Effector memory CD4-positive, alpha-beta T cell (primary cell): ENCODE measurements around the gene CEP112.
"Not testable (repeated sequence)": the region's sequence is repeated elsewhere in the genome, so short reads cannot be mapped to it uniquely, and the experiment has no call there.

Experiments
- DNase-seq, 3 donors: peaks; one replicate each; pipeline ENCODE4 v3.0.0-alpha.2; 2020
- H3K27ac ChIP-seq: 2 replicates; pipeline ENCODE4 v1.7.0; 2013; ENCODE audit warnings: mild to moderate bottlenecking, low read length, moderate library complexity; ENCODE audit not compliant: insufficient read depth, poor library complexity, severe bottlenecking
- H3K27me3 ChIP-seq: replicated peaks from 2 replicates; pipeline ENCODE4 v1.7.0; 2013; ENCODE audit warnings: mild to moderate bottlenecking, low read length; ENCODE audit not compliant: insufficient read depth, control insufficient read depth, poor library complexity, severe bottlenecking
- H3K36me3 ChIP-seq: 2 replicates; pipeline ENCODE4 v1.7.0; 2013; ENCODE audit warnings: mild to moderate bottlenecking, low read length, moderate library complexity; ENCODE audit not compliant: control insufficient read depth, insufficient read depth
- H3K4me1 ChIP-seq: 2 replicates; pipeline ENCODE4 v1.7.0; 2013; ENCODE audit warnings: low read length, mild to moderate bottlenecking; ENCODE audit not compliant: control insufficient read depth, insufficient read depth, poor library complexity, severe bottlenecking
- H3K4me3 ChIP-seq: 2 replicates; pipeline ENCODE4 v1.7.0; 2013; ENCODE audit warnings: low read length, low read depth, mild to moderate bottlenecking; ENCODE audit not compliant: insufficient read depth, poor library complexity, severe bottlenecking
- H3K9me3 ChIP-seq: 2 replicates; pipeline ENCODE4 v1.7.0; 2013; ENCODE audit warnings: mild to moderate bottlenecking, low read length, moderate library complexity; ENCODE audit not compliant: control insufficient read depth

CEP112 gene

GRCh38 chr17:65817951-65818350 lies 374.0 kb downstream of the CEP112 start:
- Histone ChIP-seq H3K27ac (no peak overlapping the region), H3K27me3 (no peaks in the 10 kb centered on the region), H3K9me3 (no peaks in the 10 kb centered on the region), H3K36me3 (no peaks in the 10 kb centered on the region), H3K4me3 (no peak overlapping the region), H3K4me1 (no peaks in the 10 kb centered on the region)
- DNase-seq, result no peak

- Histone ChIP-seq H3K36me3 (no peaks in the 10 kb centered on the region), H3K4me1 (no peaks in the 10 kb centered on the region), H3K4me3 (no peak overlapping the region), H3K27me3 (no peaks in the 10 kb centered on the region), H3K27ac (no peak overlapping the region), H3K9me3 (no peaks in the 10 kb centered on the region)
- DNase-seq, result no peak
Measured at GRCh38 chr17:65814418-65814817, 377.5 kb downstream of the CEP112 start.

- no peak for DNase-seq
- Histone ChIP-seq H3K27me3 (no peaks in the 10 kb centered on the region), H3K36me3 (no peaks in the 10 kb centered on the region), H3K27ac (no peak overlapping the region), H3K4me1 (no peaks in the 10 kb centered on the region), H3K4me3 (no peak overlapping the region), H3K9me3 (no peaks in the 10 kb centered on the region)
Measured at GRCh38 chr17:65813306-65813705, 378.6 kb downstream of the CEP112 start.

GRCh38 chr17:65811043-65811442 lies 380.9 kb downstream of the CEP112 start:
- H3K4me3 ChIP-seq, result no peak overlapping the region
- no peaks in the 10 kb centered on the region for H3K9me3 ChIP-seq
- no peak overlapping the region for H3K27ac ChIP-seq
- no peaks in the 10 kb centered on the region for H3K36me3 ChIP-seq
- H3K4me1 ChIP-seq, result no peaks in the 10 kb centered on the region
- no peaks in the 10 kb centered on the region for H3K27me3 ChIP-seq
- DNase-seq, result no peak

- Histone ChIP-seq H3K27me3 (no peaks in the 10 kb centered on the region), H3K36me3 (no peaks in the 10 kb centered on the region), H3K4me1 (no peaks in the 10 kb centered on the region), H3K27ac (no peak overlapping the region), H3K9me3 (no peaks in the 10 kb centered on the region), H3K4me3 (no peak overlapping the region)
- no peak for DNase-seq
Measured at GRCh38 chr17:65809366-65809765, 382.6 kb downstream of the CEP112 start.

GRCh38 chr17:65808566-65808965 lies 383.4 kb downstream of the CEP112 start:
- not testable (repeated sequence) for H3K9me3 ChIP-seq, H3K4me1 ChIP-seq, H3K36me3 ChIP-seq, H3K27ac ChIP-seq, H3K4me3 ChIP-seq, H3K27me3 ChIP-seq, DNase-seq

GRCh38 chr17:65807361-65807760 lies 384.6 kb downstream of the CEP112 start:
- Histone ChIP-seq H3K4me1 (no peaks in the 10 kb centered on the region), H3K4me3 (no peak overlapping the region), H3K36me3 (no peaks in the 10 kb centered on the region), H3K27me3 (no peaks in the 10 kb centered on the region), H3K27ac (no peak overlapping the region), H3K9me3 (no peaks in the 10 kb centered on the region)
- no peak for DNase-seq

GRCh38 chr17:65801513-65801912 lies 390.4 kb downstream of the CEP112 start:
- Histone ChIP-seq H3K36me3 (no peaks in the 10 kb centered on the region), H3K27ac (no peak overlapping the region), H3K4me3 (no peak overlapping the region), H3K4me1 (no peaks in the 10 kb centered on the region), H3K27me3 (no peaks in the 10 kb centered on the region), H3K9me3 (no peaks in the 10 kb centered on the region)
- DNase-seq, result no peak

- H3K4me1 ChIP-seq, result no peaks in the 10 kb centered on the region
- DNase-seq, result no peak
- no peaks in the 10 kb centered on the region for H3K27me3 ChIP-seq
- no peaks in the 10 kb centered on the region for H3K9me3 ChIP-seq
- H3K4me3 ChIP-seq, result no peak overlapping the region
- no peak overlapping the region for H3K27ac ChIP-seq
- H3K36me3 ChIP-seq, result no peaks in the 10 kb centered on the region
Measured at GRCh38 chr17:65800655-65801054, 391.3 kb downstream of the CEP112 start.

- Histone ChIP-seq H3K27ac (no peak overlapping the region), H3K27me3 (no peaks in the 10 kb centered on the region), H3K36me3 (no peaks in the 10 kb centered on the region), H3K9me3 (no peaks in the 10 kb centered on the region), H3K4me1 (no peaks in the 10 kb centered on the region), H3K4me3 (no peak overlapping the region)
- no peak for DNase-seq
Measured at GRCh38 chr17:65799869-65800268, 392.1 kb downstream of the CEP112 start.

- Histone ChIP-seq H3K27ac (no peak overlapping the region), H3K36me3 (no peaks in the 10 kb centered on the region), H3K27me3 (no peaks in the 10 kb centered on the region), H3K4me1 (no peaks in the 10 kb centered on the region), H3K4me3 (no peak overlapping the region), H3K9me3 (no peaks in the 10 kb centered on the region)
- no peak for DNase-seq
Measured at GRCh38 chr17:65799454-65799853, 392.5 kb downstream of the CEP112 start.
